Hepatocyte (in vitro differentiated cells): ENCODE measurements around the gene C16orf92. TPM values are rescaled to one million over a fixed set of nuclear protein-coding genes. Genes with fewer than 3 reads are reported as not detected.

Source experiments
- DNase-seq: peaks from one replicate; pipeline ENCODE4 v3.0.0-alpha.2; 2016; ENCODE audit warnings: low spot score
- H2AFZ ChIP-seq: fragments of 200-600 bp; sonication (generic); 2 replicates; pipeline ENCODE4 v1.6.0; 2016; ENCODE audit warnings: antibody characterized with exemption, mild to moderate bottlenecking
- H3K27ac ChIP-seq: fragments of 200-600 bp; sonication (generic); 2 replicates; pipeline ENCODE4 v1.5.1; 2016; ENCODE audit warnings: mild to moderate bottlenecking
- H3K27me3 ChIP-seq: fragments of 200-600 bp; sonication (generic); 2 replicates; pipeline ENCODE4 v1.6.1; 2016
- H3K36me3 ChIP-seq: fragments of 200-600 bp; sonication (generic); replicated peaks from 2 replicates; pipeline ENCODE4 v1.5.1; 2016; ENCODE audit warnings: low read depth; ENCODE audit not compliant: insufficient read depth
- H3K4me1 ChIP-seq: fragments of 200-600 bp; sonication (generic); 2 replicates; pipeline ENCODE4 v1.5.1; 2016; ENCODE audit warnings: mild to moderate bottlenecking, moderate library complexity; ENCODE audit not compliant: insufficient read depth
- H3K4me2 ChIP-seq: fragments of 200-600 bp; sonication (generic); 2 replicates; pipeline ENCODE4 v1.6.0; 2016
- H3K4me3 ChIP-seq: fragments of 200-600 bp; sonication (generic); 2 replicates; pipeline ENCODE4 v1.5.1; 2016; ENCODE audit warnings: mild to moderate bottlenecking
- H3K79me2 ChIP-seq: fragments of 200-600 bp; sonication (generic); 2 replicates; pipeline ENCODE4 v1.6.0; 2017; ENCODE audit warnings: mild to moderate bottlenecking
- H3K9me2 ChIP-seq: fragments of 200-600 bp; sonication (generic); replicated peaks from 2 replicates; pipeline ENCODE4 v1.6.0; 2017; ENCODE audit warnings: mild to moderate bottlenecking; ENCODE audit not compliant: insufficient read depth
- H3K9me3 ChIP-seq: fragments of 200-600 bp; sonication (generic); 2 replicates; pipeline ENCODE4 v1.5.1; 2016; ENCODE audit warnings: low read depth, mild to moderate bottlenecking
- H4K20me1 ChIP-seq: fragments of 200-600 bp; sonication (generic); 2 replicates; pipeline ENCODE4 v1.6.0; 2016; ENCODE audit warnings: mild to moderate bottlenecking; ENCODE audit not compliant: insufficient read depth, poor library complexity, severe bottlenecking
- CTCF ChIP-seq: fragments of 200-600 bp; sonication (generic); IDR thresholded peaks from 2 replicates; pipeline ENCODE4 v1.5.1; 2016; ENCODE audit warnings: antibody characterized with exemption, mild to moderate bottlenecking; ENCODE audit not compliant: poor library complexity
- EZH2 ChIP-seq: fragments of 200-600 bp; sonication (generic); IDR thresholded peaks from 2 replicates; pipeline ENCODE4 v1.6.1; 2016; ENCODE audit warnings: antibody characterized with exemption, mild to moderate bottlenecking, borderline replicate concordance
- EZH2phosphoT487 ChIP-seq: fragments of 200-600 bp; sonication (generic); IDR thresholded peaks from one replicate; pipeline ENCODE4 v1.6.1; 2018; ENCODE audit warnings: antibody characterized with exemption, mild to moderate bottlenecking, low read depth, moderate library complexity; ENCODE audit not compliant: unreplicated experiment, severe bottlenecking
- WGBS: methylation state at CpG from one replicate; pipeline ENCODE4 v1.1.6; 2016; ENCODE audit warnings: low lambda C conversion rate; ENCODE audit errors: missing lambda C conversion rate; 5-methylcytosine and 5-hydroxymethylcytosine counted together
- polyA plus RNA-seq: library from polyadenylated mRNA; unstranded; fragments of >200 nt; fragmentation: Nextera tagmentation; extraction: Ambion mirVana; gene quantifications from 2 replicates; pipeline ENCODE4 v1.2.1, GENCODE V29; 2016
- total RNA-seq: library from RNA; depleted of rRNA; stranded (reverse); fragments of >200 nt; gene quantifications from 2 replicates; pipeline ENCODE4 v1.2.3, GENCODE V29; 2014

The C16orf92 gene, protein sequence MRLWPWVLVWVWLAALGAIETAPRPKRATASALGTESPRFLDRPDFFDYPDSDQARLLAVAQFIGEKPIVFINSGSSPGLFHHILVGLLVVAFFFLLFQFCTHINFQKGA
- total RNA-seq (not detected in 2 replicates), polyA plus RNA-seq (not detected in 2 replicates)

DNA sequence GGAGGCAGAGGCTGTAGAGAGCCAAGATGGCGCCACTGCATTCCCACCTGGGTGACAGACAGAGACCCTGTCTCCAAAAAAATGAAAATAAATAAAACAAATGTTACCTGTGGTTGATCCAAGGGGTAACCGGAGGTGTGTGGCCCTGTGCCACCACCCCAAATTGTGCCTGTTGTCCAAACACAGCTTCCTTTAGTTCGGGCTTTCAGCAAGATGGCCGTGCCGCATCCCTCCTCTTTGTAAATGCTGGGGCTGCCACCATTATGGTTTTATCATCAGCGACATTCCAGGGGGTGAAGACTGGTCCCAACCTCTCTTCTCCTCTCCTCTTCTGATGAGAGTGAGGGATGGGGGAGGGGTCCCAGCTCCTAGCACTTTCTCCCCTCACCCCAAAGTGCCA is at the start of gene C16orf92:
TSS of gene C16orf92 (plus strand) at position 312 of the 400 bp plus-strand sequence. CDS start 143 bp downstream, outside the sequence.
- Histone ChIP-seq H3K36me3 (no peaks in the 10 kb centered on the region), H3K9me3 (no peaks in the 10 kb centered on the region), H3K9me2 (no peaks in the 10 kb centered on the region), H3K4me1 (no peaks in the 10 kb centered on the region), H3K27me3 (peaks cover 14% of the 10 kb centered on the region), H3K79me2 (no peaks in the 10 kb centered on the region), H3K27ac (no peak within 1 kb of the TSS), H2AFZ (no peak within 1 kb of the TSS), H3K4me3 (no peak within 1 kb of the TSS), H4K20me1 (no peaks in the 10 kb centered on the region), H3K4me2 (no peak within 1 kb of the TSS)
- DNase-seq = no peak
- TF ChIP-seq CTCF (no peak), EZH2phosphoT487 (no peak), EZH2 (no peak)
- WGBS = 90% methylated on average over 6 of the region's 6 CpGs

- Histone ChIP-seq H4K20me1 (peaks cover 43% of the 10 kb centered on the region), H3K9me2 (no peaks in the 10 kb centered on the region), H3K4me3 (peak within 1 kb of the TSS; percentile 95), H3K4me2 (peak within 1 kb of the TSS; percentile 99), H3K27me3 (no peaks in the 10 kb centered on the region), H3K36me3 (no peaks in the 10 kb centered on the region), H3K27ac (peak within 1 kb of the TSS; percentile 76), H3K9me3 (no peaks in the 10 kb centered on the region), H2AFZ (peak within 1 kb of the TSS; percentile 70), H3K4me1 (peaks cover 20% of the 10 kb centered on the region), H3K79me2 (peaks cover 41% of the 10 kb centered on the region)
- 4% methylated on average over 50 of the region's 75 CpGs for WGBS
- TF ChIP-seq EZH2phosphoT487 (no peak), EZH2 (no peak), CTCF (no peak)
- peak; percentile 100 for DNase-seq
Observed at GRCh38 chr16:29973384-29974246, 49.4 kb upstream of the C16orf92 start, which contains the start of gene TAOK2. TAOK2 (plus strand) TSS chr16:29973868; CDS start chr16:29977773, 3,905 bp downstream.

GRCh38 chr16:29974291-29975133 is 48.5 kb upstream of the C16orf92 start:
- TF ChIP-seq EZH2 = no peak
- no peak for TF ChIP-seq EZH2phosphoT487
- no peak for TF ChIP-seq CTCF
- no peaks in the 10 kb centered on the region for H3K36me3 ChIP-seq
- peaks cover 20% of the 10 kb centered on the region for H3K4me1 ChIP-seq
- no peaks in the 10 kb centered on the region for H3K9me3 ChIP-seq
- H3K27me3 ChIP-seq = no peaks in the 10 kb centered on the region
- peak; percentile 27 for DNase-seq
- no peaks in the 10 kb centered on the region for H3K9me2 ChIP-seq
- 4% methylated on average over 31 of the region's 31 CpGs for WGBS
- peaks cover 43% of the 10 kb centered on the region for H4K20me1 ChIP-seq
- H2AFZ ChIP-seq = peak overlapping the region; percentile 70
- peak overlapping the region; percentile 95 for H3K4me3 ChIP-seq
- H3K4me2 ChIP-seq = peak overlapping the region; percentile 99
- H3K27ac ChIP-seq = peak overlapping the region; percentile 76
- H3K79me2 ChIP-seq = peaks cover 41% of the 10 kb centered on the region
